ENCODE data around the gene UST.

- TF ChIP-seq, protein P1, sequence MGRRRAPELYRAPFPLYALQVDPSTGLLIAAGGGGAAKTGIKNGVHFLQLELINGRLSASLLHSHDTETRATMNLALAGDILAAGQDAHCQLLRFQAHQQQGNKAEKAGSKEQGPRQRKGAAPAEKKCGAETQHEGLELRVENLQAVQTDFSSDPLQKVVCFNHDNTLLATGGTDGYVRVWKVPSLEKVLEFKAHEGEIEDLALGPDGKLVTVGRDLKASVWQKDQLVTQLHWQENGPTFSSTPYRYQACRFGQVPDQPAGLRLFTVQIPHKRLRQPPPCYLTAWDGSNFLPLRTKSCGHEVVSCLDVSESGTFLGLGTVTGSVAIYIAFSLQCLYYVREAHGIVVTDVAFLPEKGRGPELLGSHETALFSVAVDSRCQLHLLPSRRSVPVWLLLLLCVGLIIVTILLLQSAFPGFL (CRISPR knock-in tag; IDR thresholded peaks at IDR 0.05; ENCODE audit: borderline replicate concordance), result no peak
- TF ChIP-seq, protein P2, sequence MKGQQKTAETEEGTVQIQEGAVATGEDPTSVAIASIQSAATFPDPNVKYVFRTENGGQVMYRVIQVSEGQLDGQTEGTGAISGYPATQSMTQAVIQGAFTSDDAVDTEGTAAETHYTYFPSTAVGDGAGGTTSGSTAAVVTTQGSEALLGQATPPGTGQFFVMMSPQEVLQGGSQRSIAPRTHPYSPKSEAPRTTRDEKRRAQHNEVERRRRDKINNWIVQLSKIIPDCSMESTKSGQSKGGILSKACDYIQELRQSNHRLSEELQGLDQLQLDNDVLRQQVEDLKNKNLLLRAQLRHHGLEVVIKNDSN (CRISPR knock-in tag; IDR thresholded peaks at IDR 0.05), result no peak
- no peak for TF ChIP-seq CREM (CRISPR knock-in tag; IDR thresholded peaks at IDR 0.05)
Measured at GRCh38 chr6:148720897-148721296, 25.9 kb upstream of the UST start.

All from WTC11 (cell line).